Measurements from ENCODE around the gene PI4KA.

PI4KA gene

GRCh38 chr22:20881869-20882815 is 23.5 kb upstream of the PI4KA start:
- DNase-seq = no peak

DNA sequence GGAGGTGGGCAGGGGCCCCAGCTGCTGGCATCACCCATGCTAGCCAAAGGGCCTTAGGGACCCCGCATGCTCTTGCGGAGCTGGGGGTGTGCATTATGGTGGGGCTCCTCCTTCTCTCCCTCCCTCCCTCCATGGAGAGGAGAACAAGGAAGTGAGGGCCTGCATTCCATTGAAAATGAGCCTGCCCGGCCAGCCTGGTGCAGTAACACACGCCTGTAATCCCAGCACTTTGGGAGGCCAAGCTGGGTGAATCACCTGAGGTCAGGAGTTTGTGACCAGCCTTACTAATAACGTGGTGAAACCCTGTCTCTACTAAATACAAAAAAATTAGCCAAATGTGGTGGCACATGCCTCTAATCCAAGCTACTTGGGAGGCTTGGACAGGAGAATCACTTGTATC is 22.6 kb upstream of the PI4KA start:
- no peak for DNase-seq

DNA sequence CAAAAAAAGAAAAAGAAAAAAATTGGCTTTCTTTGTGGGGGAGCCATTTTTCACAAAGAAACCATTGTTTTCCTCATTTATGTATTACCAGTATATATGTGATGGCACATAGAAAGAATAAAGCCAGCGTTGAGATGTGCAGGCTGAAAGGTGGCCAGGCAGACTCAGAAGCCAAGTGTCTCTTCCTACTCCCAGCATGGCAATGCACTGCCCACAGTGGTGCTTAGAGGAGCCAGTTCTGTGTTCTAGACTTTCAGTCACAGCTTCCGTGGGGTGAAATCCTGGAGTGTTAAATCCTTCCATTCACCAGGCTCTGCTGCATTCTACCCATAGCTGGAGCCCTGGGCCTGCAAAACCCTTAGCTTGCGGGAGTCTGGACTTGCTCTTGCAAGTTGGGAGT is 19.1 kb upstream of the PI4KA start:
- DNase-seq = no peak

GRCh38 chr22:20875296-20875695 is 16.7 kb upstream of the PI4KA start:
- no peak for DNase-seq

DNA sequence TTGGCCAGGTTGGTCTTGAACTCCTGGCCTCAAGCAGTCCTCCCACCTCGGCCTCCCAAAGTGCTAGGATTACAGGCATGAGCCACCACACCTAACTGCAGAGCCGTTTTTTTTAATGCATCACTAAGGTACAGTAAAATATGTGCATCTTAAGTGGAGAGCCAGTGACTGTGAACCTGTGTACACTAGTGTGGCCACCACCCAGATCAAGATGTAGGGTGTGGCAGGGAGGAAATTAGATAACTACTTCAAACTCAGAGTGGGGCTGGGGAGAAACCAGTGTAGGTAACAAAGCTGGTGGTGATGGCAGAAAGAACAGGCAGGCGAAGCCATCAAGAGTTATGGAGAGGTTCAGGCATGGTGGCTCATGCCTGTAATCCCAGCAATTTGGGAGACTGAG is 14.6 kb upstream of the PI4KA start:
- no peak for DNase-seq

DNA sequence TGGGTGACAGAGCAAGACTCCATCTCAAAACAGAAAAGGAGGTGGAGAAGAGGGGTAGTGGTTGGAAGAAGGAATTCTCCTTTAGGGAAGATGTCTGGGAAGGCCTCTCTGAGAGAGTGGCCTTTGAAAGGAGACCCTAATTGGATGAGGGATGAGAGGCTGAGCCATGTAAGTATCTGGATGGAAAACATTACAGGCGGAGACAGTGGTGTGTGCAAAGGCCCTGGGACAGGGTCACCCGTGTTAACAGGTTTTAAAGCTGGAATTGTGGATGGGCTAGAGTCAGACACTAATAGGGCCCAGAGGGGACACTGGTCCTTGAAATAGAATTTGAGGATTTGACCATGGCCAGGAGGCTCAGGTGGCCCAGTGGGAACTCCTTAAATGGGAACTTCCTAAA is 10.6 kb upstream of the PI4KA start:
- no peak for DNase-seq

- DNase-seq = no peak
Measured at GRCh38 chr22:20868025-20868962, 9.7 kb upstream of the PI4KA start.

DNA sequence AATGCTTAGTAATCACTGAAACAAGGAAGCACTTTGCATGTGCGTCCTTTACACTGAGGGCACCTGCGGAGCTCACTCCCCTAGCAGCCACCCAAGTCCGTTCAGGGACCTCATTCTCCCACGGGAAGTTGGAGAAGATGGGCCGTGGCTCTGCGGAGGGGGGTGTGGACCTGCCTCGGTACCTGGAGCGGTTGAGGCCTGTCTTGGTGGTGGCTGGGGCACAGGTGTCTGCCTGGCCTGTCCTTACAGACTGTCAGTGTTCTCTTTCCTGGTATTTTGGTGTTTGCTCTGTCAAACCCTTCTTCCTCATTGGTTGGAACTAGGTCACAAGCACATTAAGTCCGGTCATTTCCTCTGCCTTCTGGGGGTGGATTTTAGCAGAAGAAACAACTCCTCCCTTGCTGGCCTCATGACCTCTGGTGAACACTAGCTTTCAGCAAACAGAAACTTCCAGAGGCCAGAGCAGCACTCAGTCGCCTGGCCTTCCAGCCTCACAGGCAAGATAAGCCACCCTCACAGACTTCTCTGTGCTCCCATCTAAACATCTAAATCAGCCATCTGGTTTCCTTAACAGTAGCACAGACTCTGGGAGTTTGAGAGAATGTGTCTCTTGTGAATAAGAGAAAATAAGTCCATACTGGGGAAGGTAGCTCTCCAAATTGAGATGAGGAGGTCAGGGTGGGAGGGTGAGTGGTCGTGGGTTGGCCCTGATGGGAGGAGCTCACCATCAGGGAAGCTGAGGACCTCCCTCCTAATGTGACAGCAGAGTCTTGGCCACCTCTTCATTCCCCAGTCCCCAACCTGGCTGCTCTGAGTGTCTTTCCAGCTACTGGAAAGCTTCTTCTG is 8.8 kb upstream of the PI4KA start:
- no peak for DNase-seq

DNA sequence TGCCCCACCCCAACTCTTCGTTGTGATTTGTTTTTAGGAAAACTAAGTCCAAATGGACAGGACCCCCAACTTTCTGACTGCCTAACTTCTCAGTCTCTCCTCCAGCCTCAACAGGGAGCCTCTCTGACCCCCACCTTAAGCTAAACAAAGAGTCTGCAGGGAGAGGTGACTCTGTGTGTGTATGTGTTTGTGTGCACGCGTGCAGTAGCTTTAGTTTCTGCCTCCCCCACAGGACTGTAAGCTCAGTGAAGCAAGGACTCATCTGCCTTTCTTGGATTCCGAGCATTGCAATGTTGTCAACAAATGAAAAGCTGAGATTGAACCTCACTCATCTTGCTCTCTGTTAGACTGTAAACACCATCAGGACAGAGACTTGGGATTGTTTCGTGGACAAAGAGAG is 8.1 kb upstream of the PI4KA start:
- DNase-seq = no peak

- DNase-seq = no peak
Measured at GRCh38 chr22:20865875-20866445, 7.3 kb upstream of the PI4KA start.

- no peak for DNase-seq
Measured at GRCh38 chr22:20865331-20865730, 6.7 kb upstream of the PI4KA start.

DNA sequence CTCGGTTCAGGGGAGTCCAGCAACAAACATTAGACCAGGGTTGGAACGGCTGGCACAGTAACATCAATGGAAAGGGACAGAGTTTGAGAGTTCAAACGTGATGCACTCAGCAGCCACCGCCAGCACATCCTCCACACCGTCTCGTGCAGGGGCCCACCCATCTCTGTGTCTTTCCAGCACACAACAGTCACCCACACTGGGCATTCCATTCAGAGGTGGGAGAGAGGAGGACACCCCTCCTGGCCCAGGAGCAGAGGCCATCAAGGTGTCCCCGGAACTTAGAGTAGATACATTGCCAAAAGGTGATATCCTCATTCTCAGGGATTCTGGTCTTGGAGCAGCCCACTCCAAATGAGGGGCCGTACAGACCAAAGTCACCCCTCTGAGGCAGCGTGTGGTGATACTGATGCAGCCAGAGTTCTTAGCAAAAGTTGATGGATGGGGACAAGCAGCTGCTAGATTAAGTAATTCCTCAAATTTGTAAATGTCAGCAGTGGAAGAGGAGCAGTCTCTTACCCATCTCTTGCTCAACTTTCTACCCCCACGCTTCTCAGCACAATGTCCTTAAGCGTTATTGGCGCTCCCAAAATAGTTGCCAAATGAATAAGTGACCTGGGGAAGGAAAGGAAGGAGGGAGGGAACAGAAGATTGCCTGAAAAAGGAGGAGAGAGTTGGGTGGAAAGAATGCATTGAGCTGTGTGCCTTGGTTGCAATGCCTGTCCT is 5.7 kb upstream of the PI4KA start:
- DNase-seq = no peak

GRCh38 chr22:20863366-20863765 is 4.8 kb upstream of the PI4KA start:
- no peak for DNase-seq

DNA sequence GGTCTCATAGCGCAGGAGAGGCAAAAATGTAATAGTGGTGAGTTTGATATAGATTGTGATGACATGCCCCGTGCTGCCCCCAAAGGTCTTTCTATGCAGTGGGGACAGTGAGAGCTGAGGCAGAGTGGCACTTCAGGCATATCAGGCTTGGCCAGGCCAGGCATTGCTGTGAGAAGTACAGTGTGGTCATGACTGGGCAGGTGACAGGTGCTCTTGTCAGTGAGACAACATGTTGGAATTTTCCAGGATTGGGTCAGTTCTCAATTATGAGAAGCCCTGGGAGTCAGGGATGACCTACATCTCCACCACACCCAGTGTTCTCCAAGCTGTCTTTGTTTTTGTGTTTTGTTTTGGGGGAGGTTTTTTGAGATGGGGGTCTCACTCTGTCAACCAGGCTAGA is 3.9 kb upstream of the PI4KA start:
- no peak for DNase-seq

DNA sequence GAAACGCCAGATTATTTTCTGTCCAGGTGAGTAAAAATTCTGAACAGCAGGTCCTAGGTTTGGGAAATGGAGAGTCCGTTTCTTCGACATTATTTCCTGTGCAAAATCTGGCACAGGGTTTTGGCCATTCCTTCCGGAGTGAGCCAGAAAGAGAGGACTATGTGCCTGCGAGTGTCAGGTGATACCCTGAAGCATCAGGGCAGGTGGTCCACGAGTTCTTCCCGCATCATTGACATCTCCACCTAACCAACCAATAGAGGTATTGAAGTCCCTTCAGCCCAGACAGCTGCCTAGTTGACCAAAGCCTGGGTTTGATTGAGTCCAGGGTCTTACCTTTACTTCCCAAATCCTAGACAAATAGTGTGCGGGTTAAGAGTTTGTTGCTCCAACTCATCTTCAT is 1.0 kb upstream of the PI4KA start:
- no peak for DNase-seq

DNA sequence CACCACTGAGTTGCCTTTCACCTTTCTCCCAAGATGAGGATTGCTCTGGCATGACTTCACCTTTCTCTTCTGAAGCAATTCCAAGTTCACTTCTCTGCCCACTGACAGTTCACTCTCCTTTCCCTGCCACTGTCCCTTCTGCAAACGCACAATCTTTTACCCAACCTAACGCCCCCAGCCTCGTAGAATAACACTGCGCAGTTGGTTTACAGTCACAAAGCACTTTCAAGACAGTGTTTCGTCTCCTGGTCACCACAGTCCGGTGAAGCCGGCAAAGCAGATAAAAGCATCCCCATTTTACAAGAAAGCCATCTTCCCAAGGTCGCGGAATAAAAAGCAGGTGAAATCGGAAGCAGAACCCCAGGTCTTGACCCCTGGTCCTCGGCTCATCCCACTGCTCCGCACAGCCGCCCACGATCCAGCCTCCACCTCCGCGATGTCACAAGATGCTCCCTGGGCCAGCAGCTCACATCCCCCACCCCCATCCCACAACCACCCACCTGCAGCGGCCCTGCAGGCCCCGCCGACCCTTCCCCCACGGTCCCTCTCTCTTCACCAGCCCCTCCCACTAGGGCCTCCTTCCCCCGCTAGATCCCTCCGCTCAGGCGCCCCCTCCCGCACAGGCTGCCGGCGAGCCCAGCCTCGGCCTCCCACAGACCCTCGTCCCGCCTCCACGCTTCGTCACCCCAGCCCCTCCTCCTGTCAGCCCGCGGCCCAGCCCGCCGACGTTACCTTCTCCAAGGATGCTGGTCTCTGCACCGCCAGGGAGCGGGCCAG is 585 bp downstream of the PI4KA start:
- DNase-seq = peak; percentile 82

- no peak for DNase-seq
Measured at GRCh38 chr22:20857247-20857643, 1.4 kb downstream of the PI4KA start.

DNA sequence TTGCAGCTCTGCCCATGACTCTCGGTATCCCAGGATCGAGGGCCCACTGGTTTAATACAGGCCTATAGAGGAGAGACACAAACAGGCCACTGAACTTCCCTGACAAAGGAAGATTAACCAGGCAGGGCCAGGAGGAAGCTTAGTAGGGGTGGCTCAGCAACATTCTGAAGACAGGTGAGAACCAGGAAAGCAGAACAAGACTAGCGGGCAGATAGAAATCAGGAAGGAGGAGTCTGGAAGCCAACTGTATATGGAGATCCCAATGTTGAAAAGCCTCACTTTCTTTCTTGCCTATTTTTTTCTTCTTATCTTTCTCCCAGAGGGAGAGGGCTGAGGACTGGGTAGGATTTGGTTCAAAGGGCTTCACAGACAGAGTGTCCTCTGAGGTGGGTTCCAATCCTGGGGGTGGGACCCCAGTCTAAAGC is 5.4 kb downstream of the PI4KA start:
- DNase-seq = no peak

DNA sequence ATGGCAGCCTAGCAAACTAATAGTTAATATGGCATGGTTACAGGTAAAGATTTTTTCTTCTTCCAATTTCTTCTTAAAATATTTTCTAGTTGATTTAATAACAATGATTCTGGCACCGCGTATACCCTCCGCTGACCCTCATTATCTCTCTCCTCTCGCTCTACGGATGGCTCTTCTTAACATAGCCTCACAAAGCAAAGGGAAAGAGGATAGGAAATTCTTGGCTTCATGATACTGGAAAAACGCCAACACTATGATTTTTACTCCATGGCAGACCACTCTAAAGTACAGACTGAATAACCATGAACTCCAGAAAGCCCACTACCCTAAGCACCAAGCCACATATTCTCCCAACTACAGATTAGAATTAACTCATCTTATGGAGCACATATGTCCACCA is 6.1 kb downstream of the PI4KA start:
- DNase-seq = no peak

DNA sequence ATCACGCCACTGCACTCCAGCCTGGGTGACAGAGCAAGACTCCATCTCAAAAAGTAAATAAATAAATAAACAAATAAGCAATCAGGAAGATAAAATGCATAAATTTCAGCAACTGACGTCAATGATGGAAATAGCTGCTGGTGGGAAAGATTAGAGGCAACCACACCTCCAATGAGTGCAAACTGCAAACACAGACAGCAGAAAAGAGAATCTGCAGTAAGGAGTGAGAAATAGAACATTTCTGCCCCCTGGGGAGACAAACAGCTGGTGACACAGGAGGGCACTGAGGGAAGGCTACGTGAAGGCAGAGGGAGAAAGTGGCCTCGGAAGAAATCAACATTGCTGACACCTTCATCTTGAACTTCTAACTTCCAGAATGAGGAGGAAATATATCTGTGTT is 6.5 kb downstream of the PI4KA start:
- no peak for DNase-seq

- DNase-seq = no peak
Measured at GRCh38 chr22:20847318-20847822, 11.2 kb downstream of the PI4KA start.

All from activated CD4-positive, CD25-positive, alpha-beta regulatory T cell treated with anti-CD3 and anti-CD28 coated beads, Interleukin-2, amount 50 U/mL, for 72 hours (primary cell).